NCI-H2081 treated with DMSO at 0.1 percent for 48 hours (cell line): ENCODE results near the gene HVCN1.
"Not testable (repeated sequence)": the region's sequence is repeated elsewhere in the genome, so short reads cannot be mapped to it uniquely, and the experiment has no call there.

Experiments used
- DNase-seq: peaks from one replicate; lab custom pipeline; 2025; lab: John Stamatoyannopoulos, UW

The HVCN1 gene

DNA sequence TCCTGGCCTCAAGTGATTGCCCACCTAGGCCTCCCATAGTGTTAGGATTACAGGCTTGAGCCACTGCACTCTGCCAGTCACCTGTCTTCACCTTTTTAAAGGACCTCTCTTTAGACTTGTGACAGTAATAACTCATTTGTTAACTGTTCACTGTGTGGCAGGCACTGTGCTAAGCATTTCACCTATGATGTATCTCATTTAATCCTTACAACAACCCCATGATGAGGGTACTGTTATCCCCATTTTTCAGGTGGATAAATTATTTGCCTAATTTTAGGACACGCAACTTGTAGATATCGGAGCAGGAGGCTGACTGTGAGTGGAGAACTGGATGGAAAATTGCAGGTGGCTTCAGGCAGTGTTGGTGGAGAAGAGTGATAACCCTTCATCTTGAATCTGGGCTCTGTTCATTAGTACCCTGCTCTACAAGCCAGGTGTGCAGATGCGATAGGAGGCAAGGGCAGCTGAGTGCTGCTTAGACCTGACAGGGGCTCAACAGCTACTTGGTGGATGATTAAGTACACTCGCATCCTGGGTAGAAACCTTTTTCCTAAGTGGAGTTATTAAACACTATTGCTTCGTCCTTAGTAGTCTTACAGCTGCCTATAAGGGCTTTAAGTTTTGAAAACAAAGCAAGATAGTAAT is 72.3 kb downstream of the HVCN1 start:
- no peak for DNase-seq

DNA sequence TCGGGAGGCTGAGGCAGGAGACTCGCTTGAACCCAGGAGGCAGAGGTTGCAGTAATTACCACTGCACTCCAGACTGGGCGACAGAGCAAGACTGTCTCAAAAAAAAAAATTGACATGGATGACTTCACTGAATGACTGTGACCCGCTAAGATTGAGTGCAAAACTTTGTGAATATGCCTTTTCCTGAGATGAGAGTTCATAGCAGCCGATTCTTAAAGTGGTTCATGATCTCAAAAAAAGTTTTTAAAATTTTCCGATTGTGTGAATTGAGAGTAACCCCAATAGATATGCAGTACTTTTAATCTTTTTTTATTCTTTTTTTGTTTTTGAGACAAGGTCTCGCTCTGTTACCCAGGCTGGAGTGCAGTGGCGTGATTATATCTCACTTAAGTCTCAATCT is 73.7 kb downstream of the HVCN1 start:
- DNase-seq: no peak

DNA sequence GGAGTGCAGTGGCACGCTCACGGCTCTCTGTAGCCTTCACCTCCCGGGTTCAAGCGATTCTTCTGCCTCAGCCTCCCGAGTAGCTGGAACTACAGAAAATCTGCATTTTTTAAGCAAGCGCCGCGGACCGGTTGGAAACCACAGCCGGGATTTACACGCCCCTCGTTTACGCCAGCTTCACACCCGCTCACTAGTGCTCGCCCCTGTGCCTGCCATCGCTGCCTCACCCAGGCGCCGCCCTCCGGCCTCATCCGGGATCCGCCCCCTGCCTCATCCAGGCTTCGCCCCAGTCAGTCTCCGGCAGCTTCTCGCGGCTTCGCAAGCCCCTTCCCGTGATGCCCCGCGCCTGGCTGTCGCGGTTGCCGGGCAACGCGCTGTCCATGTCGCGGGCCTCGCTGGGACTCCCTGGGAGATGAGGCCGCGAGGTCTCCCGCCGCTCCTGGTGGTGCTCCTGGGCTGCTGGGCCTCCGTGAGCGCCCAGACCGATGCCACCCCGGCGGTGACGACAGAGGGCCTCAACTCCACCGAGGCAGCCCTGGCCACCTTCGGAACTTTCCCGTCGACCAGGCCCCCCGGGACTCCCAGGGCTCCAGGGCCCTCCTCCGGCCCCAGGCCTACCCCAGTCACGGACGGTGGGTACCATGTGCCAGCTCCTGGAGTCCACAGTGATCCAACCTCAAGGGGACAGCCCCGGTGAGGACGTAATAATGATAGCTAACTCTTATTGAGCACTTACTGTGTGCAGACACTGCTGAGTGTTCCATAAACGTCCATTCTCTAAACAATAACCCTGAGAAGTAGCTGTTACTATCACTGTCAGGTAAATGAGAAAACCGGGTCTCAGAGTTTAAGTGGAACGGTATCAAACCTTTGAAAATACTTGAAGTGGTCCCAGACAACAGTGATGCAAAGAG is 74.9 kb downstream of the HVCN1 start, which contains the start of gene TCTN1:
TCTN1 (plus strand) TSS at position 359 of the 914 bp plus-strand sequence; CDS start at position 413, 54 bp downstream.
- DNase-seq: peak; percentile 42

DNA sequence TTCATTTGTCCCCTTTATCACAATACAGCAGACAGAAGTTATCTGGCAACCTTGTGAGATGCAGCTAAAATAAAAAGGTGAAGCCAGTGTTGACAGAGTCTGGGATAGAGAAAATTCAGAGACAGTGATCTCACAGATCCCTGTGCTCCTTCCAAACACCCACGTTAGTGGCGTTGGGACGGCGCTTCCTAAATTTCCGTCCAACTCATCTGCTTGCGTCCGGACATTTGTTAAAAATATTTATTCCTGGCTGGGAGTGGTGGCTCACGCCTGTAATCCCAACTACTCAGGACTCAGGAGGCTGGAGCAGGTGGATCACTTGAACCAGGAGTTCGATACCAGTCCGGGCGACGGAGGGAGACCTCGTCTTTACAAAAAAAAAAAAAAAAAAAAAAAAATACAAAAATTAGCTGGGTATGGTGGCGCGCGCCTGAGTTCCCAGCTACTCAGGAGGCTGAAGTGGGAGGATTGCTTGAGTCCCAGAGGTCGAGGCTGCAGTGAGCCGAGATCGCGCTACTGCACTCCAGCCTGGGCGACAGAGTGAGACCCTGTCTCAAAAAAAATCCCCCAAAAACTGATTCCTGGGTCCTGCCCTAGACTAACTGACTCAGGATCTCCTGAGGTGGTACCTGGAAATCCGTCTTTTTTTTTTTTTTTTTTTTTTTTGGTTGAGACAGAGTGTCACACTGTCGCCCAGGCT is 75.7 kb downstream of the HVCN1 start:
- DNase-seq: no peak

DNA sequence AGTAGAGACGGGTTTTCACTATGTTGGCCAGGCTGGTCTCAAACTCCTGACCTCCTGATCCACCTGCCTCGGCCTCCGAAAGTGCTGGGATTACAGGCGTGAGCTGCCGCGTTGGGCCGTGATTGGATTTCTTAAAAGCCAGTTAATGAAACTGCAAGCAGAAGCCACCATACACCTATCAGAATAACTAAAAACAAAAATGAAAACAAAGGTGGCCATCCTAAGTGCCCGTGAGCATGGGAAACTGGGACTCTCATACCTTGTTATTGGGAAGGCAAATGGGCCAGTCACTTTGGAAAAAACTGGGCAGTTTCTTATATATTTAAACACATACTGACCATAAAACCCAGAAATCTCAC is 82.7 kb downstream of the HVCN1 start:
- DNase-seq: no peak

DNA sequence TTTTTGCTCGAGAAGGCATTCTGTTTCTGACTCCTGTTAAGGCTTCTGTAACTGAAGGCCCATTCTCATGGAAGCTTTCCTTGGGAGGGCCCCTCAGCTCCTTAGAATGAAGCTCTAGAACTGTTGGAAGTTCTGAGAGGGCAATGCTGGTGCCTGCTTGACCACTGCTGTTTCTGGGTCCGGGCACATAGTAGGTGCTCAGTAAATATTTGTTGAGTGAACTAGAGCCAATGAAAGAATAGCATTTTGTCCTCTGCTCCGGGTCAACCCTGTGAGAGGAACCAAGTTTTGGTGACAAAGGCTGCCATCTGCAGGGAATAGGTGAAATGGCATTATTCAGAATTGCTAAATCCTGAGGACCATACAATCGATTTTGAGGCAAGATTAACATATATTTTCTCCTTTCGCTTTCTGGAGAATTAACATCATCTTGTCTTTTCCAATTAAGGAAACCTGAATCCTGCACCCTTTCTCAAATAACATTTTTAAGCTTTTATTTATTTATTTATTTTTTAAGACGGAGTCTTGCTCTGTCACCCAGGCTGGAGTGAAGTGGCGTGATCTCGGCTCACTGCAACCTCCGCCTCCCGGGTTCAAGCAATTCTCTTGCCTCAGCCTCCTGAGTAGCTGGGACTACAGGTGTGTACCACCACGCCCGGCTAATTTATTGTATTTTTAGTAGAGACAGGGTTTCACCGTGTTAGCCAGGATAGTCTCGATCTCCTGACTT is 86.7 kb downstream of the HVCN1 start:
- DNase-seq: not testable (repeated sequence)

DNA sequence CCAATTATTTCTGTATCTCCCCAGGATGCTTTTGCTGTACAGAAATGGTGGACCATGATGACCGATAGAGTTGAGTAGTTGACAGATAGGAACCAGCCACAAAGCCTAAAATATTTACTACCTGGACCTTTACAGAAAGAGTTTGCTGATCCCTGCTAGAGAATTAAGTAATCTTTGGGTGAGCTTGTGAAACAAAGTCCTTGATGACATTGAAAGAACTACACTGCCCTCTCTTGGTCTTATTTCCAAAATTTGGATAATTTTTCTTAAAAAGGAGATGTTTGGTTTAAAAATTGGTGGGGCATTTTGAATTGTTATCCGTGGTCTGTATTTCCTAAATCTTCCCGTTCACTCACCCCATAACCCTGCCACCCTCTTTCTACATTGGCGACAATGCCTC is 88.7 kb downstream of the HVCN1 start:
- no peak for DNase-seq

DNA sequence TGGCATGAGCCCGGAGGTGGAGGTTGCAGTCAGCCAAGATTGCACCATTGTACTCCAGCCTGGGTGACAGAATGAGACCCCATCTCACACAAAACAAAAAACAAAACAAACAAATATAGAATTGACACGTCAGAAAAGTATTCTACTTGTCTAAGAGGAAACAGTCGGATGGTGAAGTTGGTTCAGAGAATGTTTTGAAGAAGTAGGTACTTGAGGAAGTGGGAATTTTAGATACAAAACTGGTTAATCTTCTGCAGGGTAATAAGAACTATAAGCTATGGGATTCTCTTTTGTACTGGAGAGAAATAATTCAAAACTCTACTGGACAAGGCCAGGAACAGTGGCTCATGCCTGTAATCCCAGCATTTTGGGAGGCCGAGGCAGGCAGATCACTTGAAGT is 89.6 kb downstream of the HVCN1 start:
- no peak for DNase-seq
